Natural killer cell (primary cell): ENCODE measurements around the gene LRRC39. TPM values are rescaled to one million over a fixed set of nuclear protein-coding genes. Genes with fewer than 3 reads are reported as not detected.

ENCODE experiments used
- ATAC-seq, 3 donors: fragments of 150-1000 bp in 2 of 3; fragments of 200-7000 bp in 1 of 3; cut with Tn5 transposase; 1 replicate in 1 of 3; 2 replicates in 2 of 3; pipeline ENCODE4 v1.10.0; 2021; ENCODE audit warnings: mild to moderate bottlenecking in 2 of 3, moderate library complexity in 2 of 3
- DNase-seq, 2 donors: peaks; one replicate each; pipeline versions ENCODE4 v3.0.0 to v3.0.0-alpha.2; 2013 to 2021; ENCODE audit warnings: mixed read lengths in 1 of 2
- H3K27ac ChIP-seq: one replicate; pipeline ENCODE4 v1.5.1; 2013; ENCODE audit warnings: mild to moderate bottlenecking, low read length
- H3K27me3 ChIP-seq: one replicate; pipeline ENCODE4 v1.6.1; 2013; ENCODE audit warnings: low read length; ENCODE audit not compliant: control insufficient read depth, insufficient read depth
- H3K36me3 ChIP-seq: one replicate; pipeline ENCODE4 v1.6.1; 2013; ENCODE audit warnings: low read length; ENCODE audit not compliant: control insufficient read depth, insufficient read depth
- H3K4me1 ChIP-seq: one replicate; pipeline ENCODE4 v1.6.1; 2013; ENCODE audit warnings: low read length; ENCODE audit not compliant: control insufficient read depth, insufficient read depth
- H3K4me3 ChIP-seq: one replicate; pipeline ENCODE4 v1.5.1; 2013; ENCODE audit warnings: low read length
- H3K9me3 ChIP-seq: one replicate; pipeline ENCODE4 v1.6.1; 2013; ENCODE audit warnings: low read length; ENCODE audit not compliant: control insufficient read depth, insufficient read depth
- H3K27ac Mint-ChIP-seq, 2 donors: one replicate each; pipeline ENCODE4 v1.8.0; 2022; ENCODE audit warnings: mild to moderate bottlenecking in 2 of 2, mixed read lengths in 2 of 2, moderate library complexity in 1 of 2
- H3K27me3 Mint-ChIP-seq, 2 donors: one replicate each; pipeline ENCODE4 v1.8.0; 2022; ENCODE audit warnings: low read depth in 2 of 2, mixed read lengths in 2 of 2
- H3K36me3 Mint-ChIP-seq: one replicate; pipeline ENCODE4 v1.8.0; 2022; ENCODE audit warnings: mixed read lengths
- H3K4me1 Mint-ChIP-seq, 2 donors: one replicate each; pipeline ENCODE4 v1.8.0; 2022; ENCODE audit warnings: mixed read lengths in 2 of 2
- H3K4me3 Mint-ChIP-seq: one replicate; pipeline ENCODE4 v1.8.0; 2022; ENCODE audit warnings: mild to moderate bottlenecking, moderate library complexity, mixed read lengths
- H3K9me3 Mint-ChIP-seq, 2 donors: one replicate each; pipeline ENCODE4 v1.8.0; 2022; ENCODE audit warnings: mixed read lengths in 2 of 2
- CTCF ChIP-seq: fragments of 200-600 bp; IDR thresholded peaks from one replicate; pipeline ENCODE4 v1.8.0; 2022; ENCODE audit warnings: antibody characterized with exemption
- WGBS: methylation state at CpG from one replicate; pipeline ENCODE4 v1.1.7; 2013; ENCODE audit warnings: missing lambda C conversion rate; ENCODE audit not compliant: insufficient coverage; 5-methylcytosine and 5-hydroxymethylcytosine counted together
- intact Hi-C: fragments of 100-400 bp; cut with micrococcal nuclease; formaldehyde crosslinking; loops from one replicate; pipeline ENCODE4 v1.14.2; 2022
- total RNA-seq, 4 donors: library from RNA; stranded (reverse); fragments of 120-200 nt in 1 of 4; gene quantifications; one replicate each; pipeline versions ENCODE4 v1.2.3 to v1.2.4, GENCODE V29; 2013 to 2022

Gene LRRC39
- total RNA-seq, 3 donors from 2014 or later (not counting 1 experiment from before 2014, with no cell fraction given) = 1.7 to 3.2 (median 3.1) TPM

DNA sequence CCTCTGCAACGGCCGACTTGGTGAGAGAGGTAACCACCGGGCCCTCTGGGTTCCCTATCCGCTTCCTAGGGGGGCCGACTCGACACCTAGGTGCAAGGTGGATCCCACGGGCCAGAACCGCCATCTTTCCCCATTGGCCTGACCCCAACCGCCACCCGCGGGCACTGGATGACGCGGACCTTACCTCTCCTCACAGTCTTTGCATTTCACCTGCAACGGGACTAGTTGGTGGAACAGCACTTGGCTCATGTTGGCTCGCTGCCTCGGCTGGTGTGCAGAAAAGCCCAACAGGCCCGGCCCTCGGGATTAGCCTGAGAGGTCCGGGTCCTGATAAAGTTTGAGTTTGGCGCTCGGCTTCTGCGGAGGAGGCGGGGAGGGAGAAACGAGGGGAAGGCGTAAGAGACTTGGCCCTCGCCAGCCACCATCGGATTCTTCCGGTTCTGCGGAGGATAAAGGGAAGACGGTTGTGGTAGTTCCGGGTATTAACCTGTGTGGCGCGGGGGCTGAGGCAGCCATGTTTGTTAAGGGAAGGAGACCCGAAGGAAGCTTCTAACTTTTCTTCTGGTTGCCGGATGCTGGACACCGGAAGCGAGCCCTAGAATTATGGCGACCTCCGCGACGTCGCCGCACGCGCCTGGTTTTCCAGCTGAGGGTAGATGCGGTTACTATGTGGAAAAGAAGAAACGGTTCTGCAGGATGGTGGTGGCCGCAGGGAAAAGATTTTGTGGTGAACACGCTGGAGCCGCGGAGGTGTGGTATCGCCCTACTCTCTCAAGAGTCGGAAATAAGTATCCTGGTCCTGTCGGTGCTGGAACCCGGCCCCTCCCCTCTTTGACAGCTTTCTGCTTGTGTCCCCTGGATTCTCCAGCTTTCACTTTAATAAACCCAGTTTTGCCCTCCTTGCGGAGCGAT lies 45.2 kb downstream of the LRRC39 start, which contains the start of the genes SASS6 and TRMT13:
Gene SASS6 (minus strand): TSS at position 365 of the 912 bp plus-strand sequence. CDS start 116 bp downstream, at position 249.
Gene TRMT13 (plus strand): TSS at position 598 of the 912 bp plus-strand sequence. CDS start 6 bp downstream, at position 604.
- Histone ChIP-seq H3K27ac (peak within 1 kb of the TSS; percentile 62), H3K9me3 (no peaks in the 10 kb centered on the region), H3K4me3 (peak within 1 kb of the TSS; percentile 85), H3K27me3 (no peaks in the 10 kb centered on the region), H3K36me3 (peaks cover 16% of the 10 kb centered on the region), H3K4me1 (peaks cover 10% of the 10 kb centered on the region)
- Mint-ChIP-seq H3K27me3 (no peaks in the 10 kb centered on the region), H3K36me3 (peaks cover 4% of the 10 kb centered on the region), H3K4me3 (peak within 1 kb of the TSS; percentile 97), H3K9me3 (no peaks in the 10 kb centered on the region), H3K27ac (peak within 1 kb of the TSS; percentile 92 to 93), H3K4me1 (peaks cover 21 to 32% of the 10 kb centered on the region in 2 donors)
- DNase-seq (peak; percentile 88 to 97), ATAC-seq (peak; percentile 96 to 99 (median 97))
- intact Hi-C loops = loop anchor here (1.0 to 5.0 kb wide), 8 partner anchors 94 to 764 kb away; partner anchors contain the start of genes AGL, CDC14A, DBT and RTCA
- WGBS = under 1% methylated on average over 57 of the region's 57 CpGs
- no peak for TF ChIP-seq CTCF

DNA sequence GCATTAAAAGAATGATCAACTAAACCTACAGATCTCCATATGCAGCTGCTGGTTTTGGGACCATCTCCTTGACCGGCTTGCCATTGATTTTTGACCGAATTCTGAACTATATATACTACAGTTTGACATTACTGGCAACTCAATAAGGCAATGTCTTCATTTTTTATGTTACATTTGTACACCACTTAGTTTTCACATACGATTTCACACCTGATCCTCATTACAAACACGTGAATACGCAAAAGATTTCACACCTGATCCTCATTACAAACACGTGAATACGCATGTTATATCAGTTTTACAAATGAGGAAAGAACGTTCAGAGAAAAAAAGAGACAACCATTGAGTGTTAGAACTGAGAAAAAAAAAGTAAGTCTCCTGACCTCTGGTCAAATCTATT lies 46.4 kb downstream of the LRRC39 start:
- Histone ChIP-seq H3K4me3 (no peak overlapping the region), H3K4me1 (peaks cover 10% of the 10 kb centered on the region), H3K36me3 (peaks cover 4% of the 10 kb centered on the region), H3K27me3 (no peaks in the 10 kb centered on the region), H3K9me3 (no peaks in the 10 kb centered on the region), H3K27ac (no peak overlapping the region)
- Mint-ChIP-seq H3K4me1 (peaks cover 21 to 32% of the 10 kb centered on the region in 2 donors), H3K36me3 (no peaks in the 10 kb centered on the region), H3K27ac (peak overlapping the region in 1 of 2 donors; percentile 93), H3K27me3 (no peaks in the 10 kb centered on the region), H3K9me3 (no peaks in the 10 kb centered on the region), H3K4me3 (peak overlapping the region; percentile 97)
- WGBS = 98% methylated on average over 5 of the region's 8 CpGs
- no peak for ATAC-seq
- intact Hi-C loops = loop anchor here (2.0 to 5.0 kb wide), 7 partner anchors 93 to 765 kb away; partner anchors contain the start of genes AGL, CDC14A, DBT and RTCA
- no peak for TF ChIP-seq CTCF
- no peak for DNase-seq

GRCh38 chr1:100130552-100131077 lies 47.4 kb downstream of the LRRC39 start:
- Mint-ChIP-seq H3K27me3 (no peaks in the 10 kb centered on the region), H3K27ac (no peak overlapping the region), H3K9me3 (no peaks in the 10 kb centered on the region), H3K4me1 (peaks cover 21 to 32% of the 10 kb centered on the region in 2 donors), H3K36me3 (no peaks in the 10 kb centered on the region), H3K4me3 (no peak overlapping the region)
- intact Hi-C loops = loop anchor here (5.0 kb wide), 3 partner anchors 158 to 278 kb away; partner anchors contain the start of genes AGL and CDC14A
- no peak overlapping the region for H3K27ac ChIP-seq
- DNase-seq (no peak), ATAC-seq (no peak)
- no peaks in the 10 kb centered on the region for H3K9me3 ChIP-seq
- WGBS = 94% methylated on average over 5 of the region's 5 CpGs
- H3K27me3 ChIP-seq = no peaks in the 10 kb centered on the region
- H3K4me1 ChIP-seq = peaks cover 10% of the 10 kb centered on the region
- H3K4me3 ChIP-seq = no peak overlapping the region
- TF ChIP-seq CTCF = no peak
- H3K36me3 ChIP-seq = no peaks in the 10 kb centered on the region
